ENCODE measurements around the gene VASN. TPM values are rescaled to one million over a fixed set of nuclear protein-coding genes. Genes with fewer than 3 reads are reported as not detected.

The VASN gene
- total RNA-seq, result 3.0 TPM

GRCh38 chr16:4371357-4372000 is at the start of gene VASN:
Gene VASN (plus strand): TSS chr16:4371848. CDS start chr16:4380878, 9,030 bp downstream.

DNA sequence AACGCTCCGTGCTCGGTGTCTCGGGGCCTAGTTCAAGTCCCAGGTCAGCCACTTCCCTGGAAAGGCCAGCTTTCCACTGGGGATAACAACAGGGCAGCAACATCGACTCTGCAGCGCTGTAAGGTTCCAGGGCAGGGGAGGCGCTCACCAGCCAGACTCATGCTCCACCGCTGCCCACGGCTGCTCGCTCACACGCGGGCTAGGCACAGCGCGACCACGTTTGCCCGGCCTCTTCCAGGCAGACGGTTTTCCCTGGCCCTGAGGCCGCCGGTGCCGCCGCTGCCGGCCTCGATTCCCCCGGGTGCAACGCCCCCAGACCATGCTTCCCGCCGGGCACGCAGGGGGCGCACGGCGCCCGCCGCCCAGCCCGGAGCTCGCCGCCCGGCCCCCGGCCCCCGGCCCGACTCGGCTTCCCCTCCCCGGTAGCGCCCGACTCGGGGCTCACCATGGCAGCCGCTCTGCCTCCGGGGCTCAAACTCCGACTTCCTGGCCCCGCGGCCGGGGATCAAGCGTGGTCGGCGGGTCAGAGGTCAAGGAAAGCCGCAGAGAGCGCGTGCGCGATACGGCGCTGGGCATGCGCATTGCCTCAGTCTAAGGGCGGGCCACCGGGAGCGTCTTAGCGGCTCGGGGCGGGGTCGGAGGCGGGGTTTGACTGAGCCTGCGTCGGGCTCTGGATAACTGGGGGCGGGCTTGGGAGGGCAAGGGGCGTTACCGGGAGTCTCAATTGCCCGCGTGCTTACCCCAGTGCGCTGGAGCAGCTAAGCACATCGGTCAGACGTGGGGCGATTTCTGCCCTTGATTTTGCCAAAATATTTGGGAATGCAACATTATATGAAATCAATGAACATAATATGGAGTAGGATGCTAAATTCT is 20.6 kb upstream of the VASN start, which contains the start of gene PAM16:
PAM16 (minus strand) TSS at position 535 of the 873 bp plus-strand sequence; CDS start at position 448, 87 bp downstream.

DNA sequence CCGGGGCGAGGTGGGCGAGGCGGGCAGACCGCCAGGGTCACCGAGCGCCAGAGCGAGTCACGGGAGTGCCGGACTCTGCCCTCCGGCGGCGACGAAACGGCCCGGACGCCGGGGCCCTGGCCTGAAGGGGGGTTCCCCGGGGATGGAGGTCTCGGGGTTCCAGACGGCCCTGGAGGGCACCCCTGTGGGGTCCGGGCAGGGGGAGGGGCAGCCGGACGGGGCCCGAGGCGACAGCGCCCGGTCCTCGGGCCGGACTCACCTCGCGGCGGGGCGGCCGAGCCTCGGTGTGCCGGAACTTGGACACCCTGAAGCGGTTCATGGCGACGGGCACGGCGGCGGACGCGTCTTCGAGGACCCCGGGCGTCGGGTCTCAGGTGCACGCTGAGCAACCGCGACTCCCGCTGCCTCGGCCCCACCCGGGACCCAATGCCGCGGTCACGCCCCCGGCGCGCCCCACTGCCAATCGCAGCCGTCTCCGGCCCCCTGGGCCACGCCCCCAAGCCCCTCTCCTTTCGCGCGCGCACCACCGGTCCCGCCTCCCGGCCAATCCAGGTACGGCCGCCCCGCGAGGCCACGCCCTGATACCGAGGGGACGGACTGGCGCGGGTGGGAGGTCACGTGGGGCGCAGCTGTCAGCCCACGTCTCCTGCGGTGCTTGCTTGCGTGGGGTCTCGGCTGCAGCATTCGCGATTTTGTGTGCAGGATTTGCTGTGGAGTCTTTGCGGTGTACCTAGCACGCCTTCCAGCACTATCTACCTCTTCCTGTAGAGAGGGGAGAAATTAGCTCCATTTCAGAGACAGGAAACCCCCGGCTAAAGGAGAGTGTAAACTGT is 44.8 kb downstream of the VASN start, which contains the start of gene CORO7:
CORO7 (minus strand) TSS at position 397 of the 833 bp plus-strand sequence; CDS start at position 319, 78 bp downstream.

DNA sequence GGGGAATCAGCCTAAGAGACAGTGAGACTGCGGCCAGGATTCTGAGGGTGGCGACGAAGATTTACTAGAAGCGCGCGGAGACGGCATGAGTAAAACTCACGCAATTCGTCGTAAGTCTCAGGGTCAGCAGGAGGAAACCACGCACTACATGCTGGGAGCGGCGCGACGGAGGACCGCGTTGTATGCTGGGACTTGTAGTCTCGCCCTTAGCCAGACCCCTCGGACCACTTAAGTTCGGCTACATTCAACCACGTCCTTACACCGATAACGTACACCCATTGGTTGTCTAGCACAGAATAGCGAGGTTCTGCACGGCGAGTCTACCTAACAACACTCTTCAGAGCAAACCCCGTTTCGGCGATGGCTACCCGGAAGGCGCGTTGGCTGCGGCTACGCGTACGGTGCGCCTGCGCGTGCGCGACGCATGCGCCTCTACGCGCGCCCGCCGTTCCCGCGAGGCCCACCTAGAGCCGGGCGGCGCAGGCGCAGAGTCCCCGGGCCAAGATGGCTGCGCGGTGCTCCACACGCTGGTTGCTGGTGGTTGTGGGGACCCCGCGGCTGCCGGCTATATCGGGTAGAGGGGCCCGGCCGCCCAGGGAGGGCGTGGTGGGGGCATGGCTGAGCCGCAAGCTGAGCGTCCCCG is 53.9 kb downstream of the VASN start, which contains the start of gene DNAJA3:
DNAJA3 (plus strand) TSS at position 491 of the 643 bp plus-strand sequence; CDS start at position 505, 14 bp downstream.

Small RNAs within 50 kb of the gene (small RNA-seq; reads per million reads assigned to genes)
- not detected for gene AC012676.2

Other genes starting within 250 kb of the VASN start
- 0.23 TPM for gene SRL, start 129.8 kb upstream of the VASN start, total RNA-seq
- gene TFAP4, start 98.8 kb upstream of the VASN start, total RNA-seq, result 6.5 TPM
- 5.8 TPM for gene GLIS2, start 55.8 kb upstream of the VASN start, total RNA-seq
- gene PAM16, start 20.5 kb upstream of the VASN start, total RNA-seq, result 26.1 TPM
- gene CORO7, start 44.7 kb downstream of the VASN start, total RNA-seq, result 29.5 TPM
- 33.0 TPM for gene DNAJA3, start 54.0 kb downstream of the VASN start, total RNA-seq
- gene NMRAL1, start 102.8 kb downstream of the VASN start, total RNA-seq, result 49.1 TPM
- gene HMOX2, start 104.5 kb downstream of the VASN start, total RNA-seq, result 58.8 TPM
- 18.5 TPM for gene CDIP1, start 166.9 kb downstream of the VASN start, total RNA-seq
- 0.46 TPM for gene C16orf96, start 184.5 kb downstream of the VASN start, total RNA-seq
- gene UBALD1, start 243.0 kb downstream of the VASN start, total RNA-seq, result 2.1 TPM